HEK293 (cell line): ENCODE results near the gene COBL.

Experiments used
- CTCF ChIA-PET: fragments of 350-600 bp; formaldehyde crosslinking; extraction: SDS; loops from one replicate; lab custom pipeline; 2021; ENCODE audit warnings: antibody characterized with exemption; lab: Yijun Ruan, JAX
- POLR2A ChIA-PET: fragments of 300-600 bp; formaldehyde crosslinking; extraction: SDS; loops from one replicate; lab custom pipeline; 2020; ENCODE audit warnings: antibody characterized with exemption, inconsistent platforms; lab: Yijun Ruan, JAX
- H3K27ac ChIP-seq: fragments of 200-500 bp; sonication (Bioruptor generic); 2 replicates; pipeline ENCODE4 v1.5.1; 2014; ENCODE audit warnings: low read depth, low read length, control low read depth, inconsistent platforms; ENCODE audit errors: extremely low read depth
- H3K36me3 ChIP-seq, 2 experiments: fragments of 200-500 bp in 1 of 2; sonication (Bioruptor generic) in 1 of 2; 1 replicate in 1 of 2; 2 replicates in 1 of 2; pipeline ENCODE4 v1.5.1; 2014 to 2017; ENCODE audit warnings: inconsistent platforms in 2 of 2, low read length in 2 of 2; ENCODE audit not compliant: control insufficient read depth in 2 of 2, insufficient read depth in 1 of 2
- H3K4me1 ChIP-seq: fragments of 200-500 bp; sonication (Bioruptor generic); 2 replicates; pipeline ENCODE4 v1.5.1; 2014; ENCODE audit warnings: mild to moderate bottlenecking, low read length, inconsistent platforms; ENCODE audit not compliant: control insufficient read depth, insufficient read depth
- H3K4me3 ChIP-seq: 2 replicates; pipeline ENCODE4 v1.5.1; 2011; ENCODE audit warnings: low read depth, mild to moderate bottlenecking, control low read depth, low read length, moderate library complexity
- H3K9me3 ChIP-seq: fragments of 200-500 bp; sonication (Bioruptor generic); 2 replicates; pipeline ENCODE4 v1.5.1; 2014; ENCODE audit warnings: low read depth, low read length, inconsistent platforms; ENCODE audit not compliant: control insufficient read depth, insufficient read depth
- BCL11B ChIP-seq: fragments of 450-650 bp; formaldehyde crosslinking; IDR thresholded peaks from 2 replicates; pipeline ENCODE4 v1.5.1; 2016; ENCODE audit warnings: low read depth, missing biosample characterization, missing genetic modification characterization
- FEZF1 ChIP-seq: fragments of 450-650 bp; formaldehyde crosslinking; IDR thresholded peaks from 2 replicates; pipeline ENCODE4 v1.5.1; 2016; ENCODE audit warnings: missing biosample characterization, missing genetic modification characterization
- GLI2 ChIP-seq: fragments of 450-650 bp; formaldehyde crosslinking; IDR thresholded peaks from 2 replicates; pipeline ENCODE4; 2017; ENCODE audit warnings: missing biosample characterization, missing genetic modification characterization, low read depth, borderline replicate concordance
- MYNN ChIP-seq: fragments of 450-650 bp; formaldehyde crosslinking; IDR thresholded peaks from 2 replicates; pipeline ENCODE4 v1.5.1; 2016; ENCODE audit warnings: missing biosample characterization, missing genetic modification characterization, borderline replicate concordance
- YY2 ChIP-seq: fragments of 450-650 bp; formaldehyde crosslinking; IDR thresholded peaks from 2 replicates; pipeline ENCODE4 v1.5.1; 2016; ENCODE audit warnings: missing biosample characterization, missing genetic modification characterization
- ZNF112 ChIP-seq: fragments of 450-650 bp; formaldehyde crosslinking; IDR thresholded peaks from 2 replicates; pipeline ENCODE4 v1.5.0; 2017; ENCODE audit warnings: missing biosample characterization, missing genetic modification characterization
- ZNF302 ChIP-seq: fragments of 450-650 bp; formaldehyde crosslinking; IDR thresholded peaks from 2 replicates; pipeline ENCODE4 v1.5.1; 2016; ENCODE audit warnings: missing biosample characterization, missing genetic modification characterization, low read depth
- ZNF473 ChIP-seq: fragments of 450-650 bp; formaldehyde crosslinking; IDR thresholded peaks from 2 replicates; pipeline ENCODE4 v1.5.1; 2017; ENCODE audit warnings: missing biosample characterization, missing genetic modification characterization
- ZNF513 ChIP-seq: fragments of 450-650 bp; IDR thresholded peaks from 2 replicates; pipeline ENCODE4 v1.5.1; 2018; ENCODE audit warnings: missing biosample characterization, missing genetic modification characterization
- ZNF600 ChIP-seq: fragments of 450-650 bp; formaldehyde crosslinking; IDR thresholded peaks from 2 replicates; pipeline ENCODE4 v1.5.1; 2016; ENCODE audit warnings: missing biosample characterization, missing genetic modification characterization
- ZNF621 ChIP-seq: fragments of 450-650 bp; formaldehyde crosslinking; IDR thresholded peaks from 2 replicates; pipeline ENCODE4 v1.5.1; 2017; ENCODE audit warnings: missing biosample characterization, missing genetic modification characterization
- ZNF660 ChIP-seq: fragments of 450-650 bp; IDR thresholded peaks from 2 replicates; pipeline ENCODE4 v1.5.1; 2018; ENCODE audit warnings: missing biosample characterization, mild to moderate bottlenecking, missing genetic modification characterization
- ZNF664 ChIP-seq: fragments of 450-650 bp; formaldehyde crosslinking; IDR thresholded peaks from 2 replicates; pipeline ENCODE4 v1.5.1; 2016; ENCODE audit warnings: missing biosample characterization, missing genetic modification characterization
- ZNF670 ChIP-seq: fragments of 450-650 bp; formaldehyde crosslinking; IDR thresholded peaks from 2 replicates; pipeline ENCODE4 v1.5.1; 2016; ENCODE audit warnings: missing biosample characterization, missing genetic modification characterization, low read depth
- ZNF692 ChIP-seq: fragments of 450-650 bp; formaldehyde crosslinking; IDR thresholded peaks from 2 replicates; pipeline ENCODE4 v1.5.1; 2016; ENCODE audit warnings: missing biosample characterization, missing genetic modification characterization
- ZNF830 ChIP-seq: fragments of 450-650 bp; IDR thresholded peaks from 2 replicates; pipeline ENCODE4 v1.5.0; 2018; ENCODE audit warnings: missing biosample characterization, missing genetic modification characterization, low read depth, mild to moderate bottlenecking, moderate library complexity
- ZSCAN16 ChIP-seq: fragments of 450-650 bp; formaldehyde crosslinking; IDR thresholded peaks from 2 replicates; pipeline ENCODE4 v1.5.1; 2016; ENCODE audit warnings: missing biosample characterization, missing genetic modification characterization
- TF ChIP-seq, protein P1 (sequence below): fragments of 450-650 bp; formaldehyde crosslinking; IDR thresholded peaks from 2 replicates; pipeline ENCODE4 v1.5.1; 2016; ENCODE audit warnings: missing biosample characterization, missing genetic modification characterization
- TF ChIP-seq, protein P2 (sequence below): fragments of 450-650 bp; formaldehyde crosslinking; IDR thresholded peaks from 2 replicates; pipeline ENCODE4 v1.5.1; 2016; ENCODE audit warnings: missing biosample characterization, missing genetic modification characterization, borderline replicate concordance

COBL gene

DNA sequence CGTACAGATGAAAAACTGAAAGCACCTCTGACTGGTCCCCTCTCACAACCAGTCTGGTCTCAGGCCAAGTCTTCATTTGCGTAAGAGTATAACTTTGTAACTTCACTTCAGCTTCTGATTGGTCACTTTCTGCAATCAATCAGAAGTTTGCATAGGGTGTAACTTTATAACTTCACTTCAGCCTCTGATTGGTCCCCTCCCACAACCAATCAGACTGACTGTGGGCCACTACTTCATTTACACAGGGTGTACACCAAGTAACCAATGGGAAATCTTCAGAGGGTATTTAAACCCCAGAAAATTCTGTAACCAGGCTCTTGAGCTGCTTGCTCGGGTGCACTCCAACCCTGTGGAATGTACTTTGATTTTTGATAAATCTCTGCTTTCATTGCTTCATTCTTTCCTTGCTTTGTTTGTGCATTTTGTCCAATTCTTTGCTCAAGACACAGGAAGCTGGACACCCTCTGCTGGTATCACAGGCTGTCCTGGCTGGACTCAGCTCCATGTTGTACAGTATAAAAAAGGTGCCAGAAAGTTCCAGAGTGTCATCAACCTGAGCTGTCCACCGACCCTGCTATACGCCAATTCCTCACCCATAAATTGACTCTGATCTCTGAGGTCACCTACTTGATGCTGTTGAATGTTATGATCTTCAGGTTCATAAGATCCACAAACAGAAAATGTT is 74.5 kb downstream of the COBL start:
- POLR2A ChIA-PET: no interaction called here
- CTCF ChIA-PET: interaction anchor here (0.5 to 1.4 kb wide), 4 partner anchors 17 to 1761 kb away, joined by 3 to 4 read pairs (median 4); no protein-coding TSS in a partner anchor
- Histone ChIP-seq H3K27ac (no peak overlapping the region), H3K4me3 (no peak overlapping the region), H3K36me3 (no peaks in the 10 kb centered on the region), H3K4me1 (no peaks in the 10 kb centered on the region), H3K9me3 (no peaks in the 10 kb centered on the region)
- TF ChIP-seq ZNF112 (tag by site-specific recombination): no peak

- no peaks in the 10 kb centered on the region for H3K36me3 ChIP-seq
- H3K9me3 ChIP-seq: no peaks in the 10 kb centered on the region
- ChIA-PET CTCF (no interaction called here), POLR2A (no interaction called here)
- no peak overlapping the region for H3K4me3 ChIP-seq
- H3K4me1 ChIP-seq: no peaks in the 10 kb centered on the region
- TF ChIP-seq FEZF1 (tag by site-specific recombination) (no peak), ZNF670 (no peak), ZNF660 (tag by site-specific recombination) (no peak), YY2 (tag by site-specific recombination) (no peak), ZNF302 (tag by site-specific recombination) (no peak), MYNN (tag by site-specific recombination) (no peak), ZNF473 (tag by site-specific recombination) (no peak), ZNF513 (no peak), ZNF830 (no peak), ZNF692 (tag by site-specific recombination) (no peak), ZNF621 (tag by site-specific recombination) (no peak), ZSCAN16 (tag by site-specific recombination) (no peak), ZNF600 (no peak), BCL11B (no peak), GLI2 (tag by site-specific recombination) (no peak), ZNF664 (tag by site-specific recombination) (no peak)
- TF ChIP-seq, protein P1, sequence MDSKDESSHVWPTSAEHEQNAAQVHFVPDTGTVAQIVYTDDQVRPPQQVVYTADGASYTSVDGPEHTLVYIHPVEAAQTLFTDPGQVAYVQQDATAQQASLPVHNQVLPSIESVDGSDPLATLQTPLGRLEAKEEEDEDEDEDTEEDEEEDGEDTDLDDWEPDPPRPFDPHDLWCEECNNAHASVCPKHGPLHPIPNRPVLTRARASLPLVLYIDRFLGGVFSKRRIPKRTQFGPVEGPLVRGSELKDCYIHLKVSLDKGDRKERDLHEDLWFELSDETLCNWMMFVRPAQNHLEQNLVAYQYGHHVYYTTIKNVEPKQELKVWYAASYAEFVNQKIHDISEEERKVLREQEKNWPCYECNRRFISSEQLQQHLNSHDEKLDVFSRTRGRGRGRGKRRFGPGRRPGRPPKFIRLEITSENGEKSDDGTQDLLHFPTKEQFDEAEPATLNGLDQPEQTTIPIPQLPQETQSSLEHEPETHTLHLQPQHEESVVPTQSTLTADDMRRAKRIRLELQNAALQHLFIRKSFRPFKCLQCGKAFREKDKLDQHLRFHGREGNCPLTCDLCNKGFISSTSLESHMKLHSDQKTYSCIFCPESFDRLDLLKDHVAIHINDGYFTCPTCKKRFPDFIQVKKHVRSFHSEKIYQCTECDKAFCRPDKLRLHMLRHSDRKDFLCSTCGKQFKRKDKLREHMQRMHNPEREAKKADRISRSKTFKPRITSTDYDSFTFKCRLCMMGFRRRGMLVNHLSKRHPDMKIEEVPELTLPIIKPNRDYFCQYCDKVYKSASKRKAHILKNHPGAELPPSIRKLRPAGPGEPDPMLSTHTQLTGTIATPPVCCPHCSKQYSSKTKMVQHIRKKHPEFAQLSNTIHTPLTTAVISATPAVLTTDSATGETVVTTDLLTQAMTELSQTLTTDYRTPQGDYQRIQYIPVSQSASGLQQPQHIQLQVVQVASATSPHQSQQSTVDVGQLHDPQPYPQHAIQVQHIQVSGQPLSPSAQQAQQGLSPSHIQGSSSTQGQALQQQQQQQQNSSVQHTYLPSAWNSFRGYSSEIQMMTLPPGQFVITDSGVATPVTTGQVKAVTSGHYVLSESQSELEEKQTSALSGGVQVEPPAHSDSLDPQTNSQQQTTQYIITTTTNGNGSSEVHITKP: no peak
- TF ChIP-seq, protein P2, sequence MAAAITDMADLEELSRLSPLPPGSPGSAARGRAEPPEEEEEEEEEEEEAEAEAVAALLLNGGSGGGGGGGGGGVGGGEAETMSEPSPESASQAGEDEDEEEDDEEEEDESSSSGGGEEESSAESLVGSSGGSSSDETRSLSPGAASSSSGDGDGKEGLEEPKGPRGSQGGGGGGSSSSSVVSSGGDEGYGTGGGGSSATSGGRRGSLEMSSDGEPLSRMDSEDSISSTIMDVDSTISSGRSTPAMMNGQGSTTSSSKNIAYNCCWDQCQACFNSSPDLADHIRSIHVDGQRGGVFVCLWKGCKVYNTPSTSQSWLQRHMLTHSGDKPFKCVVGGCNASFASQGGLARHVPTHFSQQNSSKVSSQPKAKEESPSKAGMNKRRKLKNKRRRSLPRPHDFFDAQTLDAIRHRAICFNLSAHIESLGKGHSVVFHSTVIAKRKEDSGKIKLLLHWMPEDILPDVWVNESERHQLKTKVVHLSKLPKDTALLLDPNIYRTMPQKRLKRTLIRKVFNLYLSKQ (tag by site-specific recombination): no peak
- no peak overlapping the region for H3K27ac ChIP-seq
Measured at GRCh38 chr7:51240868-51241267, 75.7 kb downstream of the COBL start.
